H1 (cell line): ENCODE data around the gene SMNDC1. TPM values are rescaled to one million over a fixed set of nuclear protein-coding genes. Genes with fewer than 3 reads are reported as not detected.

Source experiments
- CTCF ChIA-PET: fragments of 300-600 bp; sonication (Branson Sonifier 250); formaldehyde crosslinking; loops from one replicate; lab custom pipeline; 2021; ENCODE audit not compliant: partially characterized antibody; lab: Charles Lee
- POLR2A ChIA-PET: fragments of 300-600 bp; sonication (Branson Sonifier 250); formaldehyde crosslinking; loops from one replicate; lab custom pipeline; 2021; ENCODE audit warnings: inconsistent platforms; ENCODE audit not compliant: partially characterized antibody; lab: Charles Lee
- DNase-seq, 2 experiments: peaks; one replicate each; pipeline versions ENCODE4 v3.0.0 to v3.0.0-alpha.2; 2010 to 2022; ENCODE audit warnings: low spot score in 2 of 2, low read depth in 1 of 2, mixed read lengths in 1 of 2
- FAIRE-seq: peaks from 2 replicates; lab custom pipeline; 2011; peaks lifted over from hg19 to GRCh38; lab: Jason Lieb, UNC
- H2AFZ ChIP-seq: 2 replicates; pipeline ENCODE4 v1.8.1; 2012; ENCODE audit warnings: low read length, inconsistent platforms
- H2AK5ac ChIP-seq: 2 replicates; pipeline ENCODE4 v1.6.1; 2013; ENCODE audit warnings: low read depth, low read length
- H2BK120ac ChIP-seq: replicated peaks from 2 replicates; pipeline ENCODE3; 2013; ENCODE audit warnings: low read depth, low read length, inconsistent platforms
- H2BK12ac ChIP-seq: 2 replicates; pipeline ENCODE4 v1.6.1; 2013; ENCODE audit warnings: low read depth, low read length
- H2BK15ac ChIP-seq: 2 replicates; pipeline ENCODE4 v1.6.1; 2013; ENCODE audit warnings: low read length
- H2BK20ac ChIP-seq: 2 replicates; pipeline ENCODE4 v1.6.1; 2013; ENCODE audit warnings: low read length
- H2BK5ac ChIP-seq: 2 replicates; pipeline ENCODE4 v1.6.1; 2013; ENCODE audit warnings: low read depth, low read length
- H3K14ac ChIP-seq: 2 replicates; pipeline ENCODE4 v1.6.1; 2013; ENCODE audit warnings: inconsistent platforms; ENCODE audit not compliant: insufficient read length
- H3K18ac ChIP-seq: 2 replicates; pipeline ENCODE4 v1.6.1; 2013; ENCODE audit warnings: low read length; ENCODE audit errors: extremely low read depth
- H3K23ac ChIP-seq: 2 replicates; pipeline ENCODE4 v1.6.1; 2013; ENCODE audit warnings: inconsistent platforms; ENCODE audit not compliant: insufficient read length
- H3K23me2 ChIP-seq: 2 replicates; pipeline ENCODE4 v1.6.1; 2013; ENCODE audit warnings: low read depth, low read length
- H3K27ac ChIP-seq: 2 replicates; pipeline ENCODE4 v1.6.1; 2011; ENCODE audit warnings: low read depth, low read length, inconsistent platforms
- H3K27me3 ChIP-seq, 4 experiments: replicated peaks in 1 of 4; 1 replicate in 1 of 4; 2 replicates in 3 of 4; pipeline versions ENCODE4 v1.6.1 to v1.8.1; 2011 to 2013; ENCODE audit warnings: low read length in 3 of 4, mild to moderate bottlenecking in 3 of 4, inconsistent platforms in 2 of 4, mixed read lengths in 2 of 4, moderate library complexity in 1 of 4; ENCODE audit not compliant: control insufficient read depth in 3 of 4, insufficient read depth in 3 of 4; ENCODE audit errors: extremely low read depth in 1 of 4
- H3K36me3 ChIP-seq, 4 experiments: 2 replicates each; pipeline versions ENCODE4 v1.6.1 to v1.8.1; 2011 to 2013; ENCODE audit warnings: mild to moderate bottlenecking in 4 of 4, low read length in 3 of 4, moderate library complexity in 2 of 4, control low read depth in 1 of 4, inconsistent platforms in 1 of 4; ENCODE audit not compliant: insufficient read depth in 4 of 4, control insufficient read depth in 2 of 4
- H3K4ac ChIP-seq: replicated peaks from 2 replicates; pipeline ENCODE3; 2013; ENCODE audit warnings: low read length, low read depth, mixed read lengths, inconsistent platforms; ENCODE audit not compliant: insufficient read length
- H3K4me1 ChIP-seq, 4 experiments: replicated peaks in 1 of 4; 1 replicate in 1 of 4; 2 replicates in 3 of 4; pipeline versions ENCODE4 v1.6.1 to v1.8.1; 2011 to 2013; ENCODE audit warnings: low read length in 3 of 4, inconsistent platforms in 2 of 4, mixed read lengths in 1 of 4; ENCODE audit not compliant: insufficient read depth in 4 of 4, control insufficient read depth in 3 of 4
- H3K4me2 ChIP-seq, 2 experiments: 2 replicates each; pipeline versions ENCODE4 v1.6.1 to v1.8.1; 2011 to 2013; ENCODE audit warnings: low read depth in 2 of 2, low read length in 2 of 2, control low read depth in 1 of 2, inconsistent platforms in 1 of 2, mild to moderate bottlenecking in 1 of 2; ENCODE audit not compliant: insufficient read depth in 1 of 2
- H3K4me3 ChIP-seq, 4 experiments: fragments of 200-600, 300-600 bp in 1 of 4; sonication (generic), shearing (Covaris generic), sonication (Bioruptor Twin) in 1 of 4; 2 replicates each; pipeline versions ENCODE4 v1.5.1 to v1.8.1; 2011 to 2016; ENCODE audit warnings: low read length in 4 of 4, low read depth in 3 of 4, control low read depth in 2 of 4, inconsistent platforms in 2 of 4, mild to moderate bottlenecking in 2 of 4, mixed read lengths in 1 of 4, moderate library complexity in 1 of 4; ENCODE audit not compliant: insufficient read depth in 2 of 4; ENCODE audit errors: extremely low read depth in 1 of 4
- H3K56ac ChIP-seq: replicated peaks from 2 replicates; pipeline ENCODE3; 2013; ENCODE audit warnings: low read depth, mild to moderate bottlenecking, mixed read lengths, low read length, inconsistent platforms; ENCODE audit not compliant: insufficient read length
- H3K79me1 ChIP-seq: 2 replicates; pipeline ENCODE4 v1.6.1; 2013; ENCODE audit warnings: low read depth, low read length, control low read depth
- H3K79me2 ChIP-seq, 2 experiments: 2 replicates each; pipeline versions ENCODE4 v1.6.1 to v1.8.1; 2012 to 2013; ENCODE audit warnings: low read length in 2 of 2, mild to moderate bottlenecking in 2 of 2, inconsistent platforms in 1 of 2; ENCODE audit not compliant: insufficient read depth in 2 of 2, control insufficient read depth in 1 of 2
- H3K9ac ChIP-seq, 4 experiments: replicated peaks in 1 of 4; 1 replicate in 1 of 4; 2 replicates in 3 of 4; pipeline versions ENCODE4 v1.6.1 to v1.8.1; 2011 to 2013; ENCODE audit warnings: low read depth in 3 of 4, low read length in 3 of 4, control low read depth in 2 of 4, mild to moderate bottlenecking in 2 of 4, moderate library complexity in 2 of 4, inconsistent platforms in 1 of 4; ENCODE audit errors: extremely low read depth in 1 of 4
- H3K9me3 ChIP-seq, 2 experiments: 2 replicates each; pipeline versions ENCODE4 v1.6.1 to v1.8.1; 2012 to 2013; ENCODE audit warnings: mild to moderate bottlenecking in 2 of 2, moderate library complexity in 2 of 2, control low read depth in 1 of 2, inconsistent platforms in 1 of 2, low read depth in 1 of 2, low read length in 1 of 2, mixed read lengths in 1 of 2; ENCODE audit not compliant: insufficient read depth in 2 of 2
- H4K20me1 ChIP-seq, 2 experiments: replicated peaks in 1 of 2; 2 replicates each; pipeline versions ENCODE3 to v1.8.1; 2011 to 2013; ENCODE audit warnings: inconsistent platforms in 2 of 2, low read length in 2 of 2, mild to moderate bottlenecking in 1 of 2; ENCODE audit not compliant: insufficient read depth in 2 of 2, control insufficient read depth in 1 of 2
- H4K5ac ChIP-seq: 2 replicates; pipeline ENCODE4 v1.6.1; 2013; ENCODE audit warnings: low read length, low read depth, mixed read lengths, inconsistent platforms; ENCODE audit not compliant: insufficient read length
- H4K8ac ChIP-seq: 2 replicates; pipeline ENCODE4 v1.8.0; 2013; ENCODE audit warnings: mild to moderate bottlenecking, moderate library complexity, low read length, inconsistent platforms; ENCODE audit not compliant: insufficient read depth; ENCODE audit errors: extremely low read depth
- H4K91ac ChIP-seq: replicated peaks from 2 replicates; pipeline ENCODE3; 2013; ENCODE audit warnings: low read length, mixed read lengths, inconsistent platforms; ENCODE audit not compliant: insufficient read length
- ASH2L ChIP-seq: fragments of 200-600, 300-600 bp; sonication (generic); IDR thresholded peaks from one replicate; pipeline ENCODE4 v1.7.1; 2017; ENCODE audit warnings: low read length
- BACH1 ChIP-seq: IDR thresholded peaks from 2 replicates; pipeline ENCODE4 v1.6.1; 2012; ENCODE audit warnings: low read length, improper control_type of control experiment
- BRCA1 ChIP-seq: IDR thresholded peaks from 2 replicates; pipeline ENCODE4 v1.6.1; 2012; ENCODE audit warnings: low read depth, low read length, improper control_type of control experiment
- CBX8 ChIP-seq: fragments of 300-800, 300-1000 bp; sonication (generic); IDR thresholded peaks from 2 replicates; pipeline ENCODE4 v1.7.1; 2016; ENCODE audit warnings: low read depth, low read length, borderline replicate concordance
- CEBPB ChIP-seq: IDR thresholded peaks from 2 replicates; pipeline ENCODE4 v1.6.1; 2012; ENCODE audit warnings: low read depth, low read length
- CREB1 ChIP-seq: IDR thresholded peaks from 2 replicates; pipeline ENCODE4 v1.6.1; 2012; ENCODE audit warnings: inconsistent platforms
- RNF2 ChIP-seq: fragments of 200-900, 300-1000 bp; sonication (generic); IDR thresholded peaks from 2 replicates; pipeline ENCODE4 v1.7.1; 2016; ENCODE audit warnings: borderline replicate concordance, low read depth, mild to moderate bottlenecking, antibody characterized with exemption, low read length; ENCODE audit not compliant: poor library complexity, severe bottlenecking; ENCODE audit errors: missing control alignments
- RXRA ChIP-seq: IDR thresholded peaks from 2 replicates; pipeline ENCODE4 v1.6.1; 2011; ENCODE audit warnings: low read depth, mild to moderate bottlenecking, low read length, moderate library complexity; ENCODE audit not compliant: insufficient read depth
- SIRT6 ChIP-seq: IDR thresholded peaks from one replicate; pipeline ENCODE4 v1.7.1; 2012; ENCODE audit warnings: low read length, inconsistent platforms
- SP2 ChIP-seq: IDR thresholded peaks from 2 replicates; pipeline ENCODE4 v1.6.1; 2012; ENCODE audit warnings: mild to moderate bottlenecking, low read length, inconsistent platforms
- SRF ChIP-seq: IDR thresholded peaks from 2 replicates; pipeline ENCODE4 v1.6.1; 2011; ENCODE audit warnings: mild to moderate bottlenecking, low read depth, low read length, moderate library complexity
- TAF1 ChIP-seq: IDR thresholded peaks from 2 replicates; pipeline ENCODE4 v1.6.1; 2011; ENCODE audit warnings: mild to moderate bottlenecking, low read depth, low read length
- TCF12 ChIP-seq: IDR thresholded peaks from 2 replicates; pipeline ENCODE4 v1.6.1; 2011; ENCODE audit warnings: low read depth, mild to moderate bottlenecking, low read length
- USF2 ChIP-seq: IDR thresholded peaks from 2 replicates; pipeline ENCODE4 v1.6.1; 2011; ENCODE audit warnings: low read length, improper control_type of control experiment
- YY1 ChIP-seq: IDR thresholded peaks from 2 replicates; pipeline ENCODE4 v1.6.1; 2011; ENCODE audit warnings: low read depth, mild to moderate bottlenecking, low read length
- WGBS, 2 experiments: shearing (Covaris generic) in 1 of 2; methylation state at CpG; one replicate each; pipeline versions ENCODE4 v1.1.6 to v1.1.7; 2013 to 2015; ENCODE audit warnings: low lambda C conversion rate in 2 of 2, mixed read lengths in 2 of 2, inconsistent platforms in 1 of 2, low coverage in 1 of 2, missing lambda C conversion rate in 1 of 2; ENCODE audit not compliant: insufficient replicate concordance in 2 of 2, insufficient coverage in 1 of 2, insufficient read length in 1 of 2; ENCODE audit errors: extremely low coverage in 1 of 2, missing lambda C conversion rate in 1 of 2; 5-methylcytosine and 5-hydroxymethylcytosine counted together
- polyA plus RNA-seq, 7 experiments: library from polyadenylated mRNA; depleted of rRNA in 3 of 7; stranded (reverse) in 5 of 7; unstranded in 2 of 7; fragments of >200 nt in 5 of 7; fragments of 200-250 nt in 2 of 7; gene quantifications; 1 replicate in 5 of 7; 2 replicates in 1 of 7; 4 replicates in 1 of 7; pipeline versions ENCODE4 v1.2.1 to v1.2.3, GENCODE V29; 2011 to 2013; ENCODE audit warnings: missing spikeins in 2 of 7, mixed read lengths in 2 of 7
- total RNA-seq: library from RNA; stranded (reverse); fragmentation: NEBNext Ultra II Directional; extraction: Animal tissue kit (Norgen Biotek cat#: 25700); gene quantifications from 2 replicates; pipeline ENCODE4 v1.2.1, GENCODE V29; 2021

Gene SMNDC1
- total and polyA plus RNA-seq, 2 of the 8 experiments (the other 6 are each of a cell fraction or from before 2014, with no cell fraction given): 8.1 to 48.6 TPM

GRCh38 chr10:110343947-110344346, 39.2 kb upstream of the SMNDC1 start:
- Histone ChIP-seq H3K9ac (no peak overlapping the region), H3K4ac (no peak overlapping the region), H2BK20ac (no peak overlapping the region), H3K23ac (no peak overlapping the region), H2BK15ac (no peak overlapping the region), H3K79me2 (no peaks in the 10 kb centered on the region), H3K23me2 (peaks cover 2% of the 10 kb centered on the region; the same call in 1 of the 2 replicates), H2BK120ac (no peak overlapping the region), H4K5ac (no peak overlapping the region)
- 87% methylated on average over 5 of the region's 5 CpGs; no CpG with 5 or more reads in 1 of the 2 experiments for WGBS, 2 experiments
- POLR2A ChIA-PET: no interaction called here
- DNase-seq: no peak
- CTCF ChIA-PET: interaction anchor here (0.9 to 2.6 kb wide), 2 partner anchors 10 to 33 kb away, joined by 3 to 23 read pairs; no protein-coding TSS in a partner anchor
- TF ChIP-seq CEBPB: no peak
- TF ChIP-seq RXRA: no peak
- TF ChIP-seq ASH2L: no peak
- no peak for TF ChIP-seq USF2
- no peak for TF ChIP-seq TAF1
- TF ChIP-seq BACH1: no peak
- TF ChIP-seq CREB1: no peak
- TF ChIP-seq SP2: no peak
- TF ChIP-seq TCF12: no peak
- TF ChIP-seq YY1: no peak
- no peak for TF ChIP-seq RNF2
- no peak for TF ChIP-seq SRF
- TF ChIP-seq CBX8: no peak
- TF ChIP-seq SIRT6: no peak
- no peak for TF ChIP-seq BRCA1
- TF ChIP-seq, all 59 proteins: peak for 0
- H3K4me1 ChIP-seq: peaks cover 0 to 3% (median 0%) of the 10 kb centered on the region in 4 experiments; a peak in 1 of 7 replicates
- H3K27ac ChIP-seq: no peak overlapping the region
- H2AFZ ChIP-seq: no peak overlapping the region
- H3K4me2 ChIP-seq: no peak overlapping the region
- H3K18ac ChIP-seq: no peak overlapping the region
- no peak overlapping the region for H4K91ac ChIP-seq
- H3K56ac ChIP-seq: no peak overlapping the region
- no peaks in the 10 kb centered on the region for H4K20me1 ChIP-seq
- H2AK5ac ChIP-seq: no peak overlapping the region
- no peak overlapping the region for H2BK5ac ChIP-seq
- H3K4me3 ChIP-seq: no peak overlapping the region
- no peak overlapping the region for H2BK12ac ChIP-seq
- H3K36me3 ChIP-seq: no peaks in the 10 kb centered on the region
- no peak for FAIRE-seq
- no peak overlapping the region for H4K8ac ChIP-seq
- no peak overlapping the region for H3K14ac ChIP-seq
- H3K79me1 ChIP-seq: no peaks in the 10 kb centered on the region
- H3K9me3 ChIP-seq: no peaks in the 10 kb centered on the region
- no peaks in the 10 kb centered on the region for H3K27me3 ChIP-seq
